ENCODE measurements around the gene GSE1.

DNA sequence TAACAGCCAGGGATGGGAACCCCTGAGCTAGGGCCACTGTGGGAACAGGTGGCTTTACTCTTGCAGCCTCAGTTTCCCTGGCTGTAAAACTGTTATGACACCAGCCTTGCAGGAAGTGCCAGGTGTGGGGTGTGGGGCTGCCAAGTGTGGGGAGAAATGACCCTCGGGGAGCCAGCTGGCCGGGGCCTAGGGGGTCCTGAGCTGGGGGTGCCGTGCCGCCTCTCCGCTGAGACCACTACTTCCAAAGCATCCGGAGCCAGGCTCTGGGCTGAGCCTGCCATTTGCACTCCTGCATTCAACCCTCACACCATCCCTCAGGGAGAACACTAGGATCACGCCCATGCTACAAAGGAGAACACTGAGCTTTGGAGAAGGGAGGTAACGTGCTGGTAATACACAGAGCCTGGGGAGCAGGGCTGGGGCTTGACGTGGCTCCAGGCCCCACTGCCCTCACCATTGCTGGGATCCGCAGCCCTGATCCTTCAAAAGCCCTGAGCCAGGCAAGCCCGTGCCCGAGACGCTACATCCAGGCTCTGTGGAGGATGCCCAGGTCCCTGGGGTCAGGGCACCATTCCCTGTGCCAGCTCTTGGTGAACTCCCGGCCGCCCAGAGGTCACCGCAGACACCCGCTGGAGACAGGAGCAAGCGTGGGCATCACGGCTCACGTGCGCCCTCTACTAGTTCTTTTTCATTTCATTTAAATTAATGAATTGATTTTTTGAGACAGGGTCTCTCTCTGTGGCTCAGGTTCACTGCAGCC lies 104.5 kb downstream of the GSE1 start:
- TF ChIP-seq, protein P1, sequence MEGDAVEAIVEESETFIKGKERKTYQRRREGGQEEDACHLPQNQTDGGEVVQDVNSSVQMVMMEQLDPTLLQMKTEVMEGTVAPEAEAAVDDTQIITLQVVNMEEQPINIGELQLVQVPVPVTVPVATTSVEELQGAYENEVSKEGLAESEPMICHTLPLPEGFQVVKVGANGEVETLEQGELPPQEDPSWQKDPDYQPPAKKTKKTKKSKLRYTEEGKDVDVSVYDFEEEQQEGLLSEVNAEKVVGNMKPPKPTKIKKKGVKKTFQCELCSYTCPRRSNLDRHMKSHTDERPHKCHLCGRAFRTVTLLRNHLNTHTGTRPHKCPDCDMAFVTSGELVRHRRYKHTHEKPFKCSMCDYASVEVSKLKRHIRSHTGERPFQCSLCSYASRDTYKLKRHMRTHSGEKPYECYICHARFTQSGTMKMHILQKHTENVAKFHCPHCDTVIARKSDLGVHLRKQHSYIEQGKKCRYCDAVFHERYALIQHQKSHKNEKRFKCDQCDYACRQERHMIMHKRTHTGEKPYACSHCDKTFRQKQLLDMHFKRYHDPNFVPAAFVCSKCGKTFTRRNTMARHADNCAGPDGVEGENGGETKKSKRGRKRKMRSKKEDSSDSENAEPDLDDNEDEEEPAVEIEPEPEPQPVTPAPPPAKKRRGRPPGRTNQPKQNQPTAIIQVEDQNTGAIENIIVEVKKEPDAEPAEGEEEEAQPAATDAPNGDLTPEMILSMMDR (IDR thresholded peaks at IDR 0.05 in 4 of 5, conservative IDR thresholded peaks at IDR 0.05 in 1 of 5) = peak; percentile 69 to 84 (median 82)
- TF ChIP-seq POLR2A (IDR thresholded peaks at IDR 0.05) = no peak

Measured in gastrocnemius medialis (tissue), 4 donors.